ENCODE results near the gene FIGN.

Gene FIGN

GRCh38 chr2:163735685-163736432 lies at the start of gene FIGN:
Gene FIGN (minus strand): TSS chr2:163736008. CDS start chr2:163734927, 1,081 bp downstream.
- Mint-ChIP-seq H3K4me3 (peak within 1 kb of the TSS; percentile 34), H3K27ac (ENCODE audit: low read depth) (no peak within 1 kb of the TSS), H3K27me3 (peaks cover 9% of the 10 kb centered on the region), H3K9me3 (peaks cover 13% of the 10 kb centered on the region), H3K4me1 (no peaks in the 10 kb centered on the region), H3K36me3 (ENCODE audit: insufficient read depth) (no peaks in the 10 kb centered on the region)
- no peak for DNase-seq (ENCODE audit: low spot score in 2 of 2)
- ATAC-seq (replicated peaks; ENCODE audit: extremely low read depth, poor library complexity, severe bottlenecking): no peak

GRCh38 chr2:163785162-163785561 lies 49.4 kb upstream of the FIGN start:
- Mint-ChIP-seq H3K36me3 (ENCODE audit: insufficient read depth) (no peaks in the 10 kb centered on the region), H3K27me3 (no peaks in the 10 kb centered on the region), H3K4me3 (no peak overlapping the region), H3K4me1 (no peaks in the 10 kb centered on the region), H3K9me3 (peaks cover 17% of the 10 kb centered on the region), H3K27ac (ENCODE audit: low read depth) (no peak overlapping the region)
- ATAC-seq (replicated peaks; ENCODE audit: extremely low read depth, poor library complexity, severe bottlenecking) (no peak), DNase-seq (ENCODE audit: low spot score in 2 of 2) (no peak)

- Mint-ChIP-seq H3K9me3 (peaks cover 12% of the 10 kb centered on the region), H3K36me3 (ENCODE audit: insufficient read depth) (no peaks in the 10 kb centered on the region), H3K27me3 (no peaks in the 10 kb centered on the region), H3K4me3 (no peak overlapping the region), H3K27ac (ENCODE audit: low read depth) (no peak overlapping the region), H3K4me1 (no peaks in the 10 kb centered on the region)
- ATAC-seq (replicated peaks; ENCODE audit: extremely low read depth, poor library complexity, severe bottlenecking) (no peak), DNase-seq (ENCODE audit: low spot score in 2 of 2) (no peak)
Observed at GRCh38 chr2:163779970-163780597, 44.3 kb upstream of the FIGN start.

- Mint-ChIP-seq H3K36me3 (ENCODE audit: insufficient read depth) (no peaks in the 10 kb centered on the region), H3K27me3 (no peaks in the 10 kb centered on the region), H3K27ac (ENCODE audit: low read depth) (no peak overlapping the region), H3K4me1 (no peaks in the 10 kb centered on the region), H3K9me3 (peaks cover 12% of the 10 kb centered on the region), H3K4me3 (no peak overlapping the region)
- DNase-seq (ENCODE audit: low spot score in 2 of 2) (no peak), ATAC-seq (replicated peaks; ENCODE audit: extremely low read depth, poor library complexity, severe bottlenecking) (no peak)
Observed at GRCh38 chr2:163778045-163778781, 42.4 kb upstream of the FIGN start.

- H3K27ac Mint-ChIP-seq (ENCODE audit: low read depth): no peak overlapping the region
- DNase-seq (ENCODE audit: low spot score in 2 of 2) (no peak), ATAC-seq (replicated peaks; ENCODE audit: extremely low read depth, poor library complexity, severe bottlenecking) (no peak)
- H3K27me3 Mint-ChIP-seq: no peaks in the 10 kb centered on the region
- H3K4me3 Mint-ChIP-seq: no peak overlapping the region
- H3K9me3 Mint-ChIP-seq: peaks cover 15% of the 10 kb centered on the region
- H3K36me3 Mint-ChIP-seq (ENCODE audit: insufficient read depth): no peaks in the 10 kb centered on the region
- no peaks in the 10 kb centered on the region for H3K4me1 Mint-ChIP-seq
Observed at GRCh38 chr2:163775304-163775703, 39.5 kb upstream of the FIGN start.

- H3K27ac Mint-ChIP-seq (ENCODE audit: low read depth): no peak overlapping the region
- DNase-seq (ENCODE audit: low spot score in 2 of 2): no peak
- no peak overlapping the region for H3K4me3 Mint-ChIP-seq
- no peaks in the 10 kb centered on the region for H3K27me3 Mint-ChIP-seq
- no peaks in the 10 kb centered on the region for H3K4me1 Mint-ChIP-seq
- peaks cover 15% of the 10 kb centered on the region for H3K9me3 Mint-ChIP-seq
- no peaks in the 10 kb centered on the region for H3K36me3 Mint-ChIP-seq (ENCODE audit: insufficient read depth)
- ATAC-seq (replicated peaks; ENCODE audit: extremely low read depth, poor library complexity, severe bottlenecking): no peak
Observed at GRCh38 chr2:163774862-163775261, 39.1 kb upstream of the FIGN start.

GRCh38 chr2:163773276-163773675 lies 37.5 kb upstream of the FIGN start:
- no peaks in the 10 kb centered on the region for H3K36me3 Mint-ChIP-seq (ENCODE audit: insufficient read depth)

GRCh38 chr2:163771596-163771995 lies 35.8 kb upstream of the FIGN start:
- no peak overlapping the region for H3K27ac Mint-ChIP-seq (ENCODE audit: low read depth)

More at GRCh38 chr2:163773276-163773675, 37.5 kb upstream of the FIGN start:
- H3K4me3 Mint-ChIP-seq: no peak overlapping the region
- DNase-seq (ENCODE audit: low spot score in 2 of 2) (no peak), ATAC-seq (replicated peaks; ENCODE audit: extremely low read depth, poor library complexity, severe bottlenecking) (no peak)
- H3K27me3 Mint-ChIP-seq: no peaks in the 10 kb centered on the region
- H3K4me1 Mint-ChIP-seq: no peaks in the 10 kb centered on the region
- H3K27ac Mint-ChIP-seq (ENCODE audit: low read depth): no peak overlapping the region
- peaks cover 14% of the 10 kb centered on the region for H3K9me3 Mint-ChIP-seq

GRCh38 chr2:163768881-163769695 lies 33.3 kb upstream of the FIGN start:
- Mint-ChIP-seq H3K27ac (ENCODE audit: low read depth) (no peak overlapping the region), H3K4me1 (no peaks in the 10 kb centered on the region), H3K36me3 (ENCODE audit: insufficient read depth) (no peaks in the 10 kb centered on the region), H3K27me3 (no peaks in the 10 kb centered on the region), H3K9me3 (peaks cover 19% of the 10 kb centered on the region), H3K4me3 (no peak overlapping the region)
- no peak for DNase-seq (ENCODE audit: low spot score in 2 of 2)
- no peak for ATAC-seq (replicated peaks; ENCODE audit: extremely low read depth, poor library complexity, severe bottlenecking)

More at GRCh38 chr2:163771596-163771995, 35.8 kb upstream of the FIGN start:
- ATAC-seq (replicated peaks; ENCODE audit: extremely low read depth, poor library complexity, severe bottlenecking): no peak
- DNase-seq (ENCODE audit: low spot score in 2 of 2): no peak
- H3K36me3 Mint-ChIP-seq (ENCODE audit: insufficient read depth): no peaks in the 10 kb centered on the region
- no peaks in the 10 kb centered on the region for H3K27me3 Mint-ChIP-seq
- H3K4me3 Mint-ChIP-seq: no peak overlapping the region
- H3K9me3 Mint-ChIP-seq: peaks cover 8% of the 10 kb centered on the region
- H3K4me1 Mint-ChIP-seq: no peaks in the 10 kb centered on the region

GRCh38 chr2:163767097-163767496 lies 31.3 kb upstream of the FIGN start:
- H3K4me1 Mint-ChIP-seq: no peaks in the 10 kb centered on the region
- no peak for ATAC-seq (replicated peaks; ENCODE audit: extremely low read depth, poor library complexity, severe bottlenecking)
- H3K27me3 Mint-ChIP-seq: no peaks in the 10 kb centered on the region
- no peak overlapping the region for H3K4me3 Mint-ChIP-seq
- H3K36me3 Mint-ChIP-seq (ENCODE audit: insufficient read depth): no peaks in the 10 kb centered on the region
- H3K9me3 Mint-ChIP-seq: peaks cover 14% of the 10 kb centered on the region
- DNase-seq (ENCODE audit: low spot score in 2 of 2): no peak
- H3K27ac Mint-ChIP-seq (ENCODE audit: low read depth): no peak overlapping the region

GRCh38 chr2:163764566-163764965 lies 28.8 kb upstream of the FIGN start:
- ATAC-seq (replicated peaks; ENCODE audit: extremely low read depth, poor library complexity, severe bottlenecking): no peak
- no peak for DNase-seq (ENCODE audit: low spot score in 2 of 2)
- no peak overlapping the region for H3K27ac Mint-ChIP-seq (ENCODE audit: low read depth)
- H3K36me3 Mint-ChIP-seq (ENCODE audit: insufficient read depth): no peaks in the 10 kb centered on the region
- H3K4me3 Mint-ChIP-seq: no peak overlapping the region
- no peaks in the 10 kb centered on the region for H3K27me3 Mint-ChIP-seq
- H3K9me3 Mint-ChIP-seq: peaks cover 11% of the 10 kb centered on the region
- H3K4me1 Mint-ChIP-seq: no peaks in the 10 kb centered on the region

- DNase-seq (ENCODE audit: low spot score in 2 of 2): no peak
- ATAC-seq (replicated peaks; ENCODE audit: extremely low read depth, poor library complexity, severe bottlenecking): no peak
- H3K27ac Mint-ChIP-seq (ENCODE audit: low read depth): no peak overlapping the region
- no peaks in the 10 kb centered on the region for H3K27me3 Mint-ChIP-seq
- H3K4me3 Mint-ChIP-seq: no peak overlapping the region
- H3K4me1 Mint-ChIP-seq: no peaks in the 10 kb centered on the region
- peaks cover 6% of the 10 kb centered on the region for H3K9me3 Mint-ChIP-seq
- H3K36me3 Mint-ChIP-seq (ENCODE audit: insufficient read depth): no peaks in the 10 kb centered on the region
Observed at GRCh38 chr2:163759013-163759412, 23.2 kb upstream of the FIGN start.
